ENCODE data around the gene CIDEB.

DNA sequence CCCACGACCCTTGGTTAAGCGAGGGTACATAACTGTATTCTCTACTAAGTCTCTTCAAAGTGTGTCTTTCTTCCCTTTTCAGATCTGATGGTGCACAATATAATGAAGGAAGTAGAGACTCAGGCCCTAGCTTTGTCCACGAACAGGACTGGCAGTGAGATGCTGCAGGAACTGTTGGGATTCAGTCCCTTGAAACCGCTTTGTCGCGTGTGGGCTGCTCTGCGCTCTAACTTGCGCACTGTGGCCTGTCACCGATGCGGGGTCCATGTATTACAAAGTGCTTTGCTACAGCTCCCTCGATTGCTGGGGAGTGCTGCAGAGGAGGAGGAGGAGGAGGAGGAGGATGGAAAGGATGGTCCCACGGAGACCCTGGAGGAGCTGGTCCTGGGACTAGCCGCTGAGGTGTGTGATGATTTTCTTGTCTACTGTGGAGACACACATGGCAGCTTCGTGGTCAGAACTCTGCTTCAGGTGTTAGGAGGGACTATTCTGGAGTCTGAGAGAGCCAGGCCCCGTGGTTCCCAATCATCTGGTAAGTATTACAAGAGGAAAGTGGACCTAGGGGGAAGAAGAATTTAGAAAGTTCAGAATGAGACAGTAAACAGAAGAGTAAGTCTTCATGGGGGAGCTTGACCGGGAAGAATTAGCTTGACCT, 7.3 kb downstream of the CIDEB start:
- TF ChIP-seq, protein P1, sequence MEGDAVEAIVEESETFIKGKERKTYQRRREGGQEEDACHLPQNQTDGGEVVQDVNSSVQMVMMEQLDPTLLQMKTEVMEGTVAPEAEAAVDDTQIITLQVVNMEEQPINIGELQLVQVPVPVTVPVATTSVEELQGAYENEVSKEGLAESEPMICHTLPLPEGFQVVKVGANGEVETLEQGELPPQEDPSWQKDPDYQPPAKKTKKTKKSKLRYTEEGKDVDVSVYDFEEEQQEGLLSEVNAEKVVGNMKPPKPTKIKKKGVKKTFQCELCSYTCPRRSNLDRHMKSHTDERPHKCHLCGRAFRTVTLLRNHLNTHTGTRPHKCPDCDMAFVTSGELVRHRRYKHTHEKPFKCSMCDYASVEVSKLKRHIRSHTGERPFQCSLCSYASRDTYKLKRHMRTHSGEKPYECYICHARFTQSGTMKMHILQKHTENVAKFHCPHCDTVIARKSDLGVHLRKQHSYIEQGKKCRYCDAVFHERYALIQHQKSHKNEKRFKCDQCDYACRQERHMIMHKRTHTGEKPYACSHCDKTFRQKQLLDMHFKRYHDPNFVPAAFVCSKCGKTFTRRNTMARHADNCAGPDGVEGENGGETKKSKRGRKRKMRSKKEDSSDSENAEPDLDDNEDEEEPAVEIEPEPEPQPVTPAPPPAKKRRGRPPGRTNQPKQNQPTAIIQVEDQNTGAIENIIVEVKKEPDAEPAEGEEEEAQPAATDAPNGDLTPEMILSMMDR (IDR thresholded peaks at IDR 0.05; ENCODE audit: borderline replicate concordance, extremely low read depth, low read length, poor library complexity, severe bottlenecking), result no peak
- TF ChIP-seq EZH2 (IDR thresholded peaks at IDR 0.05; ENCODE audit: borderline replicate concordance, low read depth, low read length, severe bottlenecking), result no peak
